Parathyroid adenoma (tissue), 2 donors: Measurements from ENCODE around the gene MOCOS.

Experiments used
- H2AFZ ChIP-seq: fragments of 300-600 bp; sonication (generic); one replicate; pipeline ENCODE4 v1.7.0; 2017; ENCODE audit warnings: antibody characterized with exemption, mild to moderate bottlenecking
- H3K27ac ChIP-seq: fragments of 300-600 bp; sonication (generic); one replicate; pipeline ENCODE4 v1.7.0; 2017
- H3K27me3 ChIP-seq: fragments of 300-600 bp; sonication (generic); one replicate; pipeline ENCODE4 v1.7.0; 2017; ENCODE audit warnings: low read length; ENCODE audit not compliant: control insufficient read depth, insufficient read depth
- H3K36me3 ChIP-seq: fragments of 300-600 bp; sonication (generic); one replicate; pipeline ENCODE4 v1.7.0; 2017; ENCODE audit warnings: low read length; ENCODE audit not compliant: control insufficient read depth, insufficient read depth
- H3K4me1 ChIP-seq: fragments of 300-600 bp; sonication (generic); one replicate; pipeline ENCODE4 v1.7.0; 2017; ENCODE audit warnings: control low read depth
- H3K4me2 ChIP-seq: fragments of 300-600 bp; sonication (generic); one replicate; pipeline ENCODE4 v1.7.0; 2017; ENCODE audit warnings: low read length
- H3K4me3 ChIP-seq: fragments of 300-600 bp; sonication (generic); one replicate; pipeline ENCODE4 v1.7.0; 2017; ENCODE audit warnings: low read depth, low read length
- H3K79me2 ChIP-seq: fragments of 300-600 bp; sonication (generic); one replicate; pipeline ENCODE4 v1.7.0; 2017; ENCODE audit warnings: control low read depth
- H3K9ac ChIP-seq: fragments of 300-600 bp; sonication (generic); one replicate; pipeline ENCODE4 v1.7.0; 2017; ENCODE audit warnings: mild to moderate bottlenecking
- H3K9me3 ChIP-seq: fragments of 300-600 bp; sonication (generic); one replicate; pipeline ENCODE4 v1.7.0; 2017; ENCODE audit warnings: low read length; ENCODE audit not compliant: control insufficient read depth
- TF ChIP-seq, protein P1 (sequence below): fragments of 300-600 bp; sonication (generic); IDR thresholded peaks from one replicate; pipeline ENCODE4 v1.7.0; 2017; ENCODE audit warnings: antibody characterized with exemption, mild to moderate bottlenecking
- donor health status: primary hyperparathyroidism.

The MOCOS gene

DNA sequence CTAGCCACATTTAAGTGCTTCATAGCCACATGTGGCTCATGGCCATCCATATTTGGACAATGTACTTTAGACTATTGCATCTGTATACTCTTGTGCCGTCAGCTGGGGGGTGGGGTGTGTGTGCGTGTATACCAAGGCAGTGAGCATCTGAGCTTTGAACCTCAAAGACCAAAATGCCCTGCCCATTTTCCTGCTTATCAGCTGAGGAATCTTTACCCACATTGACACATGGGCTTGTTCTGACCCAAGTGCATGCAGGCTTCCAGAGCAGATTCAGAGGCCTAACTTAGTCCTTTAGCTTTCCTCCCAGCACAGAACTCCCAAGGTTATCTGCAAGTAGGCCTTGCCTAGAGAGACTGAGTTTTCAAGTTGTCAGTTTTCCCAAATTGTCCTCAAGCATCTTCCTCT lies 11.1 kb upstream of the MOCOS start:
- no peaks in the 10 kb centered on the region for H3K36me3 ChIP-seq
- H3K9ac ChIP-seq = no peak overlapping the region
- no peak overlapping the region for H3K4me3 ChIP-seq
- H3K4me1 ChIP-seq = no peaks in the 10 kb centered on the region
- H2AFZ ChIP-seq = no peak overlapping the region
- no peaks in the 10 kb centered on the region for H3K27me3 ChIP-seq
- H3K79me2 ChIP-seq = no peaks in the 10 kb centered on the region
- no peak overlapping the region for H3K4me2 ChIP-seq
- H3K27ac ChIP-seq = no peak overlapping the region
- no peaks in the 10 kb centered on the region for H3K9me3 ChIP-seq
- TF ChIP-seq, protein P1, sequence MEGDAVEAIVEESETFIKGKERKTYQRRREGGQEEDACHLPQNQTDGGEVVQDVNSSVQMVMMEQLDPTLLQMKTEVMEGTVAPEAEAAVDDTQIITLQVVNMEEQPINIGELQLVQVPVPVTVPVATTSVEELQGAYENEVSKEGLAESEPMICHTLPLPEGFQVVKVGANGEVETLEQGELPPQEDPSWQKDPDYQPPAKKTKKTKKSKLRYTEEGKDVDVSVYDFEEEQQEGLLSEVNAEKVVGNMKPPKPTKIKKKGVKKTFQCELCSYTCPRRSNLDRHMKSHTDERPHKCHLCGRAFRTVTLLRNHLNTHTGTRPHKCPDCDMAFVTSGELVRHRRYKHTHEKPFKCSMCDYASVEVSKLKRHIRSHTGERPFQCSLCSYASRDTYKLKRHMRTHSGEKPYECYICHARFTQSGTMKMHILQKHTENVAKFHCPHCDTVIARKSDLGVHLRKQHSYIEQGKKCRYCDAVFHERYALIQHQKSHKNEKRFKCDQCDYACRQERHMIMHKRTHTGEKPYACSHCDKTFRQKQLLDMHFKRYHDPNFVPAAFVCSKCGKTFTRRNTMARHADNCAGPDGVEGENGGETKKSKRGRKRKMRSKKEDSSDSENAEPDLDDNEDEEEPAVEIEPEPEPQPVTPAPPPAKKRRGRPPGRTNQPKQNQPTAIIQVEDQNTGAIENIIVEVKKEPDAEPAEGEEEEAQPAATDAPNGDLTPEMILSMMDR = no peak

DNA sequence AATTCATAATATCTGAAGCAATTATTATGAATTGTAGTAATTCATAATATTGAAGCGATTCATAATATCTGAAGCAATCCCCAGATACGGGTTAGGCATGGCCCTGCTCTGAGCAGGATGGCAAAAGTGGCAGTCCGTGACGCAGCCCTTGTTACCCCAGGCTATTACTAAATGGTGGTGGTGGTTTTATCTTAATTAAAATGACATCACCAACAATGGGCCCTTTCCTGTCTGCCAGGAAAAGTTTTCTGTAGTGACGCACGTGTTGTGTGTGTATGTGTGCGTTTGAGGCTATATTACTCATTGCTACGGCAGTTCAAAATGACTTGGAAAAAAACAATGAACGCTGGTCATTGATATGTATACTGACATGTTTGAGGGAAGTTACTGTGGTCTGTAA lies 10.6 kb upstream of the MOCOS start:
- no peaks in the 10 kb centered on the region for H3K4me1 ChIP-seq
- no peaks in the 10 kb centered on the region for H3K79me2 ChIP-seq
- no peaks in the 10 kb centered on the region for H3K36me3 ChIP-seq
- H3K9ac ChIP-seq = no peak overlapping the region
- no peak overlapping the region for H3K4me3 ChIP-seq
- H3K4me2 ChIP-seq = no peak overlapping the region
- no peaks in the 10 kb centered on the region for H3K27me3 ChIP-seq
- no peaks in the 10 kb centered on the region for H3K9me3 ChIP-seq
- no peak overlapping the region for H3K27ac ChIP-seq
- no peak overlapping the region for H2AFZ ChIP-seq
- TF ChIP-seq, protein P1 = no peak

DNA sequence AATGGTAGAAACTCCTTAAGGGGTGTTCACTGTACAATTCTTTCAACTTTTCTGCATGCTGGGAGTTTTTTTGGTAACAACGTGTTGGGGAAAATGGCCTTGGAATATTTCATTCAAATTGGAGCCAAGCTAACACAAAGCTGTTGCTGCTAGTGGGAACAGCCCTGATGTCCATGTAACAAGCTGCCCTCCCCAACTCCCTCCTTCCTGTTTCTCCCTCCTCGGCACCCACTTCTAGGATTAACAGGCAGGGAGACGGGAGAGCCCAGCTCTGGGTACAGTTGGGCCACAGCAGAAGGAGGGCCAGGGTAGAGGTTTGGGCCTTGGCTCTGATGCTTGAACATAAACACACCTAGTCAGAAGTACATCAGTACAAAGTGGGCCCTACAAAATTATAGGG lies 9.4 kb upstream of the MOCOS start:
- Histone ChIP-seq H3K27me3 (no peaks in the 10 kb centered on the region), H3K9me3 (no peaks in the 10 kb centered on the region), H3K27ac (no peak overlapping the region), H3K4me2 (no peak overlapping the region), H3K79me2 (no peaks in the 10 kb centered on the region), H3K4me1 (no peaks in the 10 kb centered on the region), H3K4me3 (no peak overlapping the region), H3K9ac (no peak overlapping the region), H2AFZ (no peak overlapping the region), H3K36me3 (no peaks in the 10 kb centered on the region)
- TF ChIP-seq, protein P1 = no peak

DNA sequence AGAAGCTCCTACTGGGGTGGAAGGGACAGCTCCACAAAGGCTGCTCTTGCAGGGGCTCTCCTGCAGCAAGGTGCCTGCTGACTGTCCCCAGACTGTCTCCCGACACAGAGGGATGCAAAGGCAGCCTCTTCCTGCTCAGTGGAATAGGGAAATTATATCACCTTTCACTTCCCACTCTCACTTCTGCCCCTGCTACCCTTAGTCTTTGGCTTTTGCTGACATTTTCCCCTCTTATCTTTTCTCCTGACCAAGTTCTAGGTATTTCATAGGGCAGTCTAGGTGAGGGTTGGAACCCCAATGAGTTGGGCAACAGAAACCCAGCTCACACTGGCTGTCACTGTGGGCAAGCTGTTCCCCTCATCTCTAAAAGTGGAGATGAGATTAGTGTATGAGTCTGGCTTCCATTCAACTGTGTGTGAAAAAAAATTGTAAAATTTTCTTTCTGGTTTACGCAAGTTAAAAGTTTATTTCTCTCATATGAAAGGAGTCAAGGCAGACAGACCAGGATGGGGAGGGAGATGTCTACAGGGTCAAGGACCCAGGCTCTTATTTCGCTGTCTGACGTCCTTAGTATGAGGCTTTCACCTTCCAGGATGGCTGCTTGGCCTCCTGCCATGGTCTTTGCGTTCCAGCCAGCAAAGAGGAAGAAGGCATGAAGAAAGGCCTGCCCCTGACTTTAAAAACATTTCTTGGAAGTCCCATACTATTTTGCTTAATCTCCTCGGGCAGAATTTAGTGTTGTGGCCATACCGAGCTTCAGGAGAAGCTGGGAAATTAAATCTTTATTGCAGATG lies 7.5 kb upstream of the MOCOS start:
- H3K27me3 ChIP-seq = no peaks in the 10 kb centered on the region
- H3K27ac ChIP-seq = peak overlapping the region; percentile 39
- H3K36me3 ChIP-seq = no peaks in the 10 kb centered on the region
- H3K4me1 ChIP-seq = no peaks in the 10 kb centered on the region
- H3K9me3 ChIP-seq = no peaks in the 10 kb centered on the region
- TF ChIP-seq, protein P1 = no peak
- peak overlapping the region; percentile 24 for H2AFZ ChIP-seq
- peak overlapping the region; percentile 18 for H3K4me2 ChIP-seq
- H3K79me2 ChIP-seq = no peaks in the 10 kb centered on the region
- no peak overlapping the region for H3K4me3 ChIP-seq
- no peak overlapping the region for H3K9ac ChIP-seq

DNA sequence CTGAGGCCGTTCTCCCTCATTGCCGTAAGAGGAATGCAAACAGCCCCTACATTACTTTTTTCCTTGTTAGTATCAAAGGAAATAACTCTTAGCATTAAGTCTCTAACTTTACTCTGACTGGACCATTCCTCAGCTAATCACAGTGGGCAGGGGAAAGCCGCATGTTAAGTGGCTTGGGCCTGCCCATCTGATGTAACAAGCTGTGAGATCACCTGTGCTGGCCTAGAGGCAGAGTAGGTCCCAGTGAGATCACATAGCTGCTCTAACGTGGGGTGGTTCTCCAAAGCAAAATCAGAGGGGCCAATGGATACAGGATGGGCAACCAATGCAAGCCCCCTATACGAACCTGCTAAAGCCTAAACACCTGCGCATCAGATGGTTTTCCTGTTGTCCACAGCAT lies 5.9 kb upstream of the MOCOS start:
- TF ChIP-seq, protein P1 = no peak
- Histone ChIP-seq H3K27me3 (no peaks in the 10 kb centered on the region), H3K4me2 (no peak overlapping the region), H3K27ac (no peak overlapping the region), H3K9me3 (no peaks in the 10 kb centered on the region), H3K36me3 (no peaks in the 10 kb centered on the region), H2AFZ (no peak overlapping the region), H3K9ac (no peak overlapping the region), H3K79me2 (no peaks in the 10 kb centered on the region), H3K4me3 (no peak overlapping the region), H3K4me1 (no peaks in the 10 kb centered on the region)
